Measurements from ENCODE around the gene PINLYP. TPM values are rescaled to one million over a fixed set of nuclear protein-coding genes. Genes with fewer than 3 reads are reported as not detected.
"Not testable (repeated sequence)": the region's sequence is repeated elsewhere in the genome, so short reads cannot be mapped to it uniquely, and the experiment has no call there.

The PINLYP gene
- total RNA-seq, 4 donors from 2014 or later: 1.2 TPM; not detected in 3

DNA sequence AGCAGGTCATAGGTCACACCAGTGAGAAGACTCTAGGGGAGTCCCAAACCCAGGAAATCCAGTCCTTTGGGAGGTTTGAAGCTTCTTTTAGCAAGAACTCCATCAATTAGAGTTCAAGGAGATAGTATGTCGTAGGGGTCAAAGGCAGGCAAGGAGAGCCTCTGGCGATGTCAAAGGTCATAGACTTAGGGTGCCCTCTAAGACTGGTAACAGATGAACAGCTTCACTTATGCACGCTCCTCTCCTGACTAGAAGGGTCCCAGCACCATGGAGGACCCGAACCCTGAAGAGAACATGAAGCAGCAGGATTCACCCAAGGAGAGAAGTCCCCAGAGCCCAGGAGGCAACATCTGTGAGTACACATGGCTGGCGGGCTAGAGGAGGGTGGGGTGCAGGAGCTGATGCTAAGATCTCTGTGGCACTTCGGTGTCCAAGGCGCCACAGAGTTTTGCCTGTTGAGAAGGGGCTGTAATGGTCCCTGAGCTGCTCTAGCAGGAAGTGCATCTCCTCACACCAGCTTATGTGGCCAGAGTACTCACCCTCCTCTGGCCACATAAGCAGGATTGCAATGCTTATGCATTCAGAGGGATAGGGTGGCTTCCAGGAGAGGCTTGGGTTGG is 21.4 kb downstream of the PINLYP start:
- peak overlapping the region; percentile 62 to 75 (median 68) for H3K4me3 ChIP-seq
- peaks cover 0 to 54% of the 10 kb centered on the region in 2 donors for H3K36me3 ChIP-seq
- H3K4me1 ChIP-seq: peaks cover 27 to 34% of the 10 kb centered on the region in 2 donors
- ATAC-seq (no peak), DNase-seq (no peak)
- in situ Hi-C loops (cut with MboI; ENCODE audit: low sequenced_read_pairs in 4 of 4) (no loop called here), intact Hi-C loops (cut with DNase I; ENCODE audit: low total_unique reads) (loop anchor here (1.0 to 2.0 kb wide), 5 partner anchors 22 to 158 kb away; partner anchors contain the start of genes PINLYP, XRCC1, ZNF428 and ZNF575)
- H3K27ac ChIP-seq: peak overlapping the region; percentile 93 to 98 (median 96)
- no peaks in the 10 kb centered on the region for H3K9me3 ChIP-seq
- H3K27me3 ChIP-seq: no peaks in the 10 kb centered on the region
- no peak for TF ChIP-seq POLR2A (IDR thresholded peaks at IDR 0.05)
- TF ChIP-seq, protein P1, sequence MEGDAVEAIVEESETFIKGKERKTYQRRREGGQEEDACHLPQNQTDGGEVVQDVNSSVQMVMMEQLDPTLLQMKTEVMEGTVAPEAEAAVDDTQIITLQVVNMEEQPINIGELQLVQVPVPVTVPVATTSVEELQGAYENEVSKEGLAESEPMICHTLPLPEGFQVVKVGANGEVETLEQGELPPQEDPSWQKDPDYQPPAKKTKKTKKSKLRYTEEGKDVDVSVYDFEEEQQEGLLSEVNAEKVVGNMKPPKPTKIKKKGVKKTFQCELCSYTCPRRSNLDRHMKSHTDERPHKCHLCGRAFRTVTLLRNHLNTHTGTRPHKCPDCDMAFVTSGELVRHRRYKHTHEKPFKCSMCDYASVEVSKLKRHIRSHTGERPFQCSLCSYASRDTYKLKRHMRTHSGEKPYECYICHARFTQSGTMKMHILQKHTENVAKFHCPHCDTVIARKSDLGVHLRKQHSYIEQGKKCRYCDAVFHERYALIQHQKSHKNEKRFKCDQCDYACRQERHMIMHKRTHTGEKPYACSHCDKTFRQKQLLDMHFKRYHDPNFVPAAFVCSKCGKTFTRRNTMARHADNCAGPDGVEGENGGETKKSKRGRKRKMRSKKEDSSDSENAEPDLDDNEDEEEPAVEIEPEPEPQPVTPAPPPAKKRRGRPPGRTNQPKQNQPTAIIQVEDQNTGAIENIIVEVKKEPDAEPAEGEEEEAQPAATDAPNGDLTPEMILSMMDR (IDR thresholded peaks at IDR 0.05 in 4 of 5, conservative IDR thresholded peaks at IDR 0.05 in 1 of 5): no peak

DNA sequence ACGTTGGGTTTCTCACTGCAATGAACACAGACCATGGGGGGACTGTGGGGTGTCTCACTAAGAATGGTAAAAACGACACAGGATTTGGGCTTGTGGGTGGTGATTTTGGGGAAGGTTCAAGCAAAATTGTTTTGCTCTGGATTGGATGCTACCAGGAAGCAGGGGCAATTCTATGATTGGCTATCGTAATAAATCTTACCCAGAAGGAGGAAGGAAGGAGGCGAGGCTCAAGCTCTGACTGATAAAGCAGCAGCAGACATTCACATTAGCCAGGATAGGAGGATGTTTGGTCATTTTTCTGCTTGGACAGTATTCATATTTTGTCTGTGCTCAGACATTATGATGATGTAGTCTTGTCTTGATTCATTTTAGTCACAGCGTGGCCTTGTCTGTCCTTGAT is 22.3 kb downstream of the PINLYP start:
- peak overlapping the region in 2 of 4 donors; percentile 62 to 75 for H3K4me3 ChIP-seq
- no peaks in the 10 kb centered on the region for H3K27me3 ChIP-seq
- DNase-seq (no peak), ATAC-seq (no peak)
- peak overlapping the region in 2 of 4 donors; percentile 96 for H3K27ac ChIP-seq
- H3K9me3 ChIP-seq: no peaks in the 10 kb centered on the region
- intact Hi-C loops (cut with DNase I; ENCODE audit: low total_unique reads): loop anchor here (2.0 kb wide), 1 partner anchor 55 kb away; no protein-coding TSS in a partner anchor
- in situ Hi-C loops (cut with MboI; ENCODE audit: low sequenced_read_pairs in 4 of 4): no loop called here
- peaks cover 27 to 34% of the 10 kb centered on the region in 2 donors for H3K4me1 ChIP-seq
- H3K36me3 ChIP-seq: peaks cover 0 to 54% of the 10 kb centered on the region in 2 donors
- TF ChIP-seq POLR2A (IDR thresholded peaks at IDR 0.05): no peak
- TF ChIP-seq, protein P1 (IDR thresholded peaks at IDR 0.05 in 4 of 5, conservative IDR thresholded peaks at IDR 0.05 in 1 of 5): no peak

DNA sequence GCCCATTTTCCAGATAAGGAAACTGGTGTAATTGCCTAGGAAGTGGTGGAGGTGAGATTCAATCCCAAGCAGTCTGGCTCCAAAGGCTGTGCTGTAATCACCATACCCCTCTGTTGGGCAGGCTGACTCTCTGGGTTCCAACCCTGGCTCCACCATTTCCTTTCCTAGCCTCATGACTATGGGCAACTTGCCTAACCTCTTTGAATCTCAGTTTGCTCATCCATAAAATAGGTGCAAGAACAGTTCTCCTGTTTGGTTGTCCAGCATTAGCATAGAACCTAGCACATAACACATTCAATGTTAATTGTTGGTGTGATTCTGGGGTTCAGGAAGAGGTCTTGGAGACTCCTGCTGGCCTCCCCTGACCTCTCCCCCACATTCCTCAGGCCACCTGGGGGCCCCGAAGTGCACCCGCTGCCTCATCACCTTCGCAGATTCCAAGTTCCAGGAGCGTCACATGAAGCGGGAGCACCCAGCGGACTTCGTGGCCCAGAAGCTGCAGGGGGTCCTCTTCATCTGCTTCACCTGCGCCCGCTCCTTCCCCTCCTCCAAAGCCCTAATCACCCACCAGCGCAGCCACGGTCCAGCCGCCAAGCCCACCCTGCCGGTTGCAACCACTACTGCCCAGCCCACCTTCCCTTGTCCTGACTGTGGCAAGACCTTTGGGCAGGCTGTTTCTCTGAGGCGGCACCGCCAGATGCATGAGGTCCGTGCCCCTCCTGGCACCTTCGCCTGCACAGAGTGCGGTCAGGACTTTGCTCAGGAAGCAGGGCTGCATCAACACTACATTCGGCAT is 23.0 kb downstream of the PINLYP start:
- Histone ChIP-seq H3K36me3 (peaks cover 0 to 46% of the 10 kb centered on the region in 2 donors), H3K9me3 (no peaks in the 10 kb centered on the region), H3K4me3 (no peak overlapping the region), H3K27me3 (no peaks in the 10 kb centered on the region), H3K4me1 (peaks cover 27 to 32% of the 10 kb centered on the region in 2 donors), H3K27ac (no peak overlapping the region)
- ATAC-seq (no peak), DNase-seq (no peak)
- intact Hi-C loops (cut with DNase I; ENCODE audit: low total_unique reads): no loop called here
- TF ChIP-seq, protein P1 (IDR thresholded peaks at IDR 0.05 in 4 of 5, conservative IDR thresholded peaks at IDR 0.05 in 1 of 5): no peak
- TF ChIP-seq POLR2A (IDR thresholded peaks at IDR 0.05): no peak
- in situ Hi-C loops (cut with MboI; ENCODE audit: low sequenced_read_pairs in 4 of 4): no loop called here

DNA sequence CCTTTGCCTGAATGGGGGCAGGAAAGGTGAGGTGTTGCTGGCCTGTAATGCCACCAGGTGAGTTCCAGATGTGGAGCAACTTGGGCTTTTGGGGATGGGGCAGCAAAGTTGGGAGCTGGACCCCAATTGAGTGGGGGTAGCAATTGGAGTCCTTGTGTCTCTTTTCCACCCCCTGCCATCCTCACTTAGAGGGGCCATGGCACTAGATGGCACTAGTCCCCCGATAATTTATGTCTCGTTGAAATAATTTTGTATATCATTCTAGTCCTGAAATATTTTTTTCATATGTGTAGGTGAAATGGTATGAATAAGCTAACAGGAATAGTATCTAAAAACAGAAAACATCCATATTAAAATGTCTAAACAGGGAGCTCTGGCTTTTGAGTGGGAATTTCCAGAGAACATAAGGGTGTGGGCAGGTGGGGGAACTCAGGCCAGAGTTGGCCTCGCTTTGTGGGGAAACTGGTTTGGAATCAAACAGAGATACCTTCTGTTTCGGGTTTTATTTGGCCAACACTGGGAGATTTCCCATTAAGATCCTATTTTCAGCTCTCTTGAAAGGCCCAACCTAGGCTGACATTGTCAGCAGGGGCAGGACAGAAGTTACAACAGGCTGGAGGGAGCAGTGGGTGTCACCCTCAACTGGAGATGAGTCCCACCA is 24.2 kb downstream of the PINLYP start:
- Histone ChIP-seq H3K9me3 (no peaks in the 10 kb centered on the region), H3K36me3 (peaks cover 0 to 39% of the 10 kb centered on the region in 2 donors), H3K4me3 (no peak overlapping the region), H3K4me1 (peaks cover 18 to 21% of the 10 kb centered on the region in 2 donors), H3K27ac (no peak overlapping the region), H3K27me3 (no peaks in the 10 kb centered on the region)
- in situ Hi-C loops (cut with MboI; ENCODE audit: low sequenced_read_pairs in 4 of 4) (no loop called here), intact Hi-C loops (cut with DNase I; ENCODE audit: low total_unique reads) (no loop called here)
- DNase-seq (no peak), ATAC-seq (no peak)
- TF ChIP-seq, protein P1 (IDR thresholded peaks at IDR 0.05 in 4 of 5, conservative IDR thresholded peaks at IDR 0.05 in 1 of 5): no peak
- no peak for TF ChIP-seq POLR2A (IDR thresholded peaks at IDR 0.05)

DNA sequence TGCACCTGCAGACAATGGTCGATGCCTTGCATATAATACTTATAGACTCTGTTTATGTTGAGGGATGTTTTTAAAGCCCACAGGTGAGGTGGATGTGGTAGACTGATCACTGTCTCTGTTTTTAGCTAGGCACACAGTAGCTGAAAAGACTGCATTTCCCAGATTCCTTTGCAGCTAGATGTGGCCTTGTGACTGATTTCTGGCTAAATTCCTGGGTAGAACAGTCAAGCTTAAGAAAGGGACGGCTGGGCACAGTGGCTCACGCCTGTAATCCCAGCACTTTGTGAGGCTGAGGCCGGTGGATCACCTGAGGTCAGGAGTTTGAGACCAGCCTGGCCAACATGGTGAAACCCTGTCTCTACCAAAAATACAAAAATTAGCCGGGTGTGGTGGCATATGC is 24.7 kb downstream of the PINLYP start:
- H3K9me3 ChIP-seq; DNase-seq; H3K4me3 ChIP-seq; ATAC-seq; in situ Hi-C loops (cut with MboI; ENCODE audit: low sequenced_read_pairs in 4 of 4); intact Hi-C loops (cut with DNase I; ENCODE audit: low total_unique reads); H3K27ac ChIP-seq; H3K27me3 ChIP-seq: not testable (repeated sequence)
- peaks cover 0 to 39% of the 10 kb centered on the region in 2 donors for H3K36me3 ChIP-seq
- H3K4me1 ChIP-seq: peaks cover 15% of the 10 kb centered on the region in 2 donors
